Activated naive CD8-positive, alpha-beta T cell (primary cell): ENCODE data around the gene HLA-E.
"Not testable (repeated sequence)": the region's sequence is repeated elsewhere in the genome, so short reads cannot be mapped to it uniquely, and the experiment has no call there.

Experiments
- H3K27ac Mint-ChIP-seq: one replicate; pipeline ENCODE4 v1.8.0; 2021; ENCODE audit warnings: mixed read lengths
- H3K27me3 Mint-ChIP-seq: one replicate; pipeline ENCODE4 v1.8.0; 2021; ENCODE audit warnings: mixed read lengths
- H3K36me3 Mint-ChIP-seq: one replicate; pipeline ENCODE4 v1.8.0; 2021; ENCODE audit warnings: mixed read lengths
- H3K4me1 Mint-ChIP-seq: one replicate; pipeline ENCODE4 v1.8.0; 2021; ENCODE audit warnings: low read depth, mixed read lengths
- H3K4me3 Mint-ChIP-seq: one replicate; pipeline ENCODE4 v1.8.0; 2021; ENCODE audit warnings: mild to moderate bottlenecking, mixed read lengths
- H3K9me3 Mint-ChIP-seq: one replicate; pipeline ENCODE4 v1.8.0; 2021; ENCODE audit warnings: low read depth, mixed read lengths

The HLA-E gene

GRCh38 chr6:30510419-30511168 lies 21.3 kb downstream of the HLA-E start:
- Mint-ChIP-seq H3K36me3 (no peaks in the 10 kb centered on the region), H3K4me1 (peaks cover 82% of the 10 kb centered on the region), H3K27ac (peak overlapping the region; percentile 41), H3K27me3 (no peaks in the 10 kb centered on the region), H3K9me3 (no peaks in the 10 kb centered on the region), H3K4me3 (peak overlapping the region; percentile 35)

GRCh38 chr6:30511169-30511546 lies 21.8 kb downstream of the HLA-E start:
- Mint-ChIP-seq H3K27ac (peak overlapping the region; percentile 41), H3K27me3 (no peaks in the 10 kb centered on the region), H3K9me3 (no peaks in the 10 kb centered on the region), H3K4me3 (peak overlapping the region; percentile 15), H3K4me1 (peaks cover 82% of the 10 kb centered on the region), H3K36me3 (no peaks in the 10 kb centered on the region)

- H3K9me3 Mint-ChIP-seq: peaks cover 3% of the 10 kb centered on the region
- peaks cover 2% of the 10 kb centered on the region for H3K36me3 Mint-ChIP-seq
- H3K4me1 Mint-ChIP-seq: peaks cover 75% of the 10 kb centered on the region
- H3K27me3 Mint-ChIP-seq: no peaks in the 10 kb centered on the region
- no peak overlapping the region for H3K4me3 Mint-ChIP-seq
- peak overlapping the region; percentile 51 for H3K27ac Mint-ChIP-seq
Observed at GRCh38 chr6:30513451-30513850, 24.1 kb downstream of the HLA-E start.

- Mint-ChIP-seq H3K27me3 (no peaks in the 10 kb centered on the region), H3K27ac (peak overlapping the region; percentile 91), H3K9me3 (peaks cover 6% of the 10 kb centered on the region), H3K4me3 (peak overlapping the region; percentile 92), H3K36me3 (peaks cover 8% of the 10 kb centered on the region), H3K4me1 (peaks cover 75% of the 10 kb centered on the region)
Observed at GRCh38 chr6:30515106-30515505, 25.8 kb downstream of the HLA-E start.

GRCh38 chr6:30515944-30516753 lies 26.8 kb downstream of the HLA-E start:
- no peaks in the 10 kb centered on the region for H3K27me3 Mint-ChIP-seq
- peaks cover 70% of the 10 kb centered on the region for H3K4me1 Mint-ChIP-seq
- peaks cover 8% of the 10 kb centered on the region for H3K36me3 Mint-ChIP-seq
- H3K4me3 Mint-ChIP-seq: peak overlapping the region; percentile 92
- H3K27ac Mint-ChIP-seq: peak overlapping the region; percentile 97
- peaks cover 6% of the 10 kb centered on the region for H3K9me3 Mint-ChIP-seq

- H3K27me3 Mint-ChIP-seq, H3K9me3 Mint-ChIP-seq, H3K36me3 Mint-ChIP-seq: not testable (repeated sequence)
- Mint-ChIP-seq H3K4me3 (peak overlapping the region; percentile 92), H3K4me1 (peaks cover 67% of the 10 kb centered on the region), H3K27ac (peak overlapping the region; percentile 97)
Observed at GRCh38 chr6:30516754-30517076, 27.4 kb downstream of the HLA-E start.

- not testable (repeated sequence) for H3K27me3 Mint-ChIP-seq
- Mint-ChIP-seq H3K36me3 (peaks cover 18% of the 10 kb centered on the region), H3K4me1 (peaks cover 66% of the 10 kb centered on the region), H3K4me3 (peak overlapping the region; percentile 68), H3K9me3 (peaks cover 14% of the 10 kb centered on the region), H3K27ac (peak overlapping the region; percentile 91)
Observed at GRCh38 chr6:30517767-30518504, 28.6 kb downstream of the HLA-E start.

- peaks cover 24% of the 10 kb centered on the region for H3K36me3 Mint-ChIP-seq
- peak overlapping the region; percentile 68 for H3K4me3 Mint-ChIP-seq
- H3K27me3 Mint-ChIP-seq: not testable (repeated sequence)
- peaks cover 66% of the 10 kb centered on the region for H3K4me1 Mint-ChIP-seq
- peak overlapping the region; percentile 91 for H3K27ac Mint-ChIP-seq
- peaks cover 16% of the 10 kb centered on the region for H3K9me3 Mint-ChIP-seq
Observed at GRCh38 chr6:30518505-30519145, 29.3 kb downstream of the HLA-E start.

GRCh38 chr6:30520522-30520921 lies 31.2 kb downstream of the HLA-E start:
- Mint-ChIP-seq H3K4me3 (no peak overlapping the region), H3K4me1 (peaks cover 61% of the 10 kb centered on the region), H3K9me3 (peaks cover 16% of the 10 kb centered on the region), H3K27ac (peak overlapping the region; percentile 22), H3K36me3 (peaks cover 29% of the 10 kb centered on the region), H3K27me3 (no peaks in the 10 kb centered on the region)

- H3K27ac Mint-ChIP-seq: peak overlapping the region; percentile 22
- peaks cover 62% of the 10 kb centered on the region for H3K4me1 Mint-ChIP-seq
- not testable (repeated sequence) for H3K4me3 Mint-ChIP-seq, H3K27me3 Mint-ChIP-seq
- peaks cover 16% of the 10 kb centered on the region for H3K9me3 Mint-ChIP-seq
- peaks cover 29% of the 10 kb centered on the region for H3K36me3 Mint-ChIP-seq
Observed at GRCh38 chr6:30521082-30521481, 31.8 kb downstream of the HLA-E start.

GRCh38 chr6:30521952-30522351 lies 32.6 kb downstream of the HLA-E start:
- H3K27me3 Mint-ChIP-seq: not testable (repeated sequence)
- Mint-ChIP-seq H3K36me3 (peaks cover 29% of the 10 kb centered on the region), H3K4me3 (peak overlapping the region; percentile 3), H3K27ac (peak overlapping the region; percentile 81), H3K4me1 (peaks cover 62% of the 10 kb centered on the region), H3K9me3 (peaks cover 16% of the 10 kb centered on the region)

GRCh38 chr6:30526444-30526843 lies 37.1 kb downstream of the HLA-E start:
- not testable (repeated sequence) for H3K4me3 Mint-ChIP-seq, H3K27me3 Mint-ChIP-seq
- Mint-ChIP-seq H3K9me3 (peaks cover 10% of the 10 kb centered on the region), H3K36me3 (peaks cover 21% of the 10 kb centered on the region), H3K27ac (peak overlapping the region; percentile 82), H3K4me1 (peaks cover 74% of the 10 kb centered on the region)

- Mint-ChIP-seq H3K4me1 (peaks cover 69% of the 10 kb centered on the region), H3K27ac (peak overlapping the region; percentile 100), H3K4me3 (peak overlapping the region; percentile 73)
- not testable (repeated sequence) for H3K9me3 Mint-ChIP-seq, H3K27me3 Mint-ChIP-seq, H3K36me3 Mint-ChIP-seq
Observed at GRCh38 chr6:30529349-30529875, 40.1 kb downstream of the HLA-E start.

- H3K4me1 Mint-ChIP-seq: peaks cover 65% of the 10 kb centered on the region
Observed at GRCh38 chr6:30530014-30530413, 40.7 kb downstream of the HLA-E start.

More at GRCh38 chr6:30530014-30530413, 40.7 kb downstream of the HLA-E start:
- Mint-ChIP-seq H3K4me3 (peak overlapping the region; percentile 73), H3K27ac (peak overlapping the region; percentile 100), H3K9me3 (no peaks in the 10 kb centered on the region), H3K27me3 (no peaks in the 10 kb centered on the region), H3K36me3 (peaks cover 3% of the 10 kb centered on the region)
